Activated T-helper 1 cell treated with anti-CD3 and anti-CD28 coated beads, Interleukin-12 subunit alpha, Interleukin-12 subunit beta, Interleukin-2, Interleukin-4 antibody, amounts not matched to agents 30 ng/mL and 10 ng/mL and 1 ng/mL, durations not matched to agents 14 hours and 24 hours and 36 hours (primary cell): ENCODE measurements around the gene DNAAF3. TPM values are rescaled to one million over a fixed set of nuclear protein-coding genes. Genes with fewer than 3 reads are reported as not detected.
"Not testable (repeated sequence)": the region's sequence is repeated elsewhere in the genome, so short reads cannot be mapped to it uniquely, and the experiment has no call there.

Experiments used
- DNase-seq: peaks from one replicate; pipeline ENCODE4 v3.0.0; 2021; ENCODE audit warnings: low spot score
- H3K27ac Mint-ChIP-seq: one replicate; pipeline ENCODE4 v1.8.0; 2021; ENCODE audit warnings: mild to moderate bottlenecking, mixed read lengths
- H3K27me3 Mint-ChIP-seq: one replicate; pipeline ENCODE4 v1.8.0; 2022; ENCODE audit warnings: mild to moderate bottlenecking, moderate library complexity, mixed read lengths; ENCODE audit not compliant: insufficient read depth
- H3K36me3 Mint-ChIP-seq: one replicate; pipeline ENCODE4 v1.8.0; 2021; ENCODE audit warnings: low read depth, mixed read lengths
- H3K4me1 Mint-ChIP-seq: one replicate; pipeline ENCODE4 v1.8.0; 2021; ENCODE audit warnings: low read depth, mixed read lengths
- H3K4me3 Mint-ChIP-seq: one replicate; pipeline ENCODE4 v1.8.0; 2021; ENCODE audit warnings: mild to moderate bottlenecking, moderate library complexity, mixed read lengths
- H3K9me3 Mint-ChIP-seq: one replicate; pipeline ENCODE4 v1.8.0; 2021; ENCODE audit warnings: mixed read lengths
- intact Hi-C: fragments of 100-400 bp; cut with micrococcal nuclease; formaldehyde crosslinking; loops from one replicate; pipeline ENCODE4 v1.15.1; 2024
- total RNA-seq: library from RNA; stranded (reverse); gene quantifications from 2 replicates; pipeline ENCODE4 v1.2.3, GENCODE V29; 2022

Gene DNAAF3
- total RNA-seq = 0.36 TPM in 1 of 2 replicates, not detected in the other

- peak; percentile 76 for DNase-seq
- no peaks in the 10 kb centered on the region for H3K9me3 Mint-ChIP-seq
- intact Hi-C loops = loop anchor here (1.0 to 2.0 kb wide), 6 partner anchors 50 to 700 kb away; partner anchors contain the start of genes KMT5C and PPP1R12C
- peak within 1 kb of the TSS; percentile 32 for H3K27ac Mint-ChIP-seq
- H3K27me3 Mint-ChIP-seq = peaks cover 57% of the 10 kb centered on the region
- H3K4me1 Mint-ChIP-seq = peaks cover 12% of the 10 kb centered on the region
- H3K4me3 Mint-ChIP-seq = peak within 1 kb of the TSS; percentile 84
- no peaks in the 10 kb centered on the region for H3K36me3 Mint-ChIP-seq
These were observed at the start of gene DNAAF3 for GRCh38 chr19:55166530-55167268. Gene DNAAF3, minus strand, starts transcription at chr19:55166613. Its CDS starts 200 bp downstream, at chr19:55166413.

DNA sequence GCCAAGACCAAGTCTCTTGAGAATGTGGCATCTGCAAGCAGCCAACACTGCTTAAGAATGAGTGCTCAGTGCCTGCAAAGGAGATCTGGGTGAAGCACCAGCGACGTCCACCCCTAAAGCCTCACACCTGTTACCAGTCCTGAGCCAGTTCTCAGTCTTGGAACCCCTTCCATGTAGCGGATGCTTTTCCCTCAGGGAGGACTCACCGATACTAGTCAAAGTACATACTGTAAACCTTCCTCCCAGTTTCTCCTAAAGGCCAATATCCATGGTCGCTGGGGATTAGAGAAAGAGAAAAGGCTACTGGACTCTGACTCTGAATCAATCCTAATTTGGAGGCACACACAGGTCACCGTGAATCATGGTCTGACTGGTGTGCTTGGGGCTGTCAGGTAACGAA lies 47.1 kb upstream of the DNAAF3 start:
- Mint-ChIP-seq H3K27me3 (peaks cover 14% of the 10 kb centered on the region), H3K4me3 (no peak overlapping the region), H3K27ac (no peak overlapping the region), H3K9me3 (peaks cover 14% of the 10 kb centered on the region), H3K4me1 (peaks cover 17% of the 10 kb centered on the region), H3K36me3 (no peaks in the 10 kb centered on the region)
- DNase-seq = no peak
- intact Hi-C loops = loop anchor here (5.0 kb wide), 1 partner anchor 204 kb away; no protein-coding TSS in a partner anchor

- no peak overlapping the region for H3K27ac Mint-ChIP-seq
- peaks cover 17% of the 10 kb centered on the region for H3K4me1 Mint-ChIP-seq
- H3K27me3 Mint-ChIP-seq = peaks cover 14% of the 10 kb centered on the region
- H3K4me3 Mint-ChIP-seq = no peak overlapping the region
- peak; percentile 15 for DNase-seq
- H3K9me3 Mint-ChIP-seq = peaks cover 14% of the 10 kb centered on the region
- no peaks in the 10 kb centered on the region for H3K36me3 Mint-ChIP-seq
- intact Hi-C loops = loop anchor here (5.0 kb wide), 1 partner anchor 205 kb away; no protein-coding TSS in a partner anchor
These were observed 46.0 kb upstream of the DNAAF3 start for GRCh38 chr19:55212447-55212846.

- H3K36me3 Mint-ChIP-seq = no peaks in the 10 kb centered on the region
- H3K27me3 Mint-ChIP-seq = peaks cover 10% of the 10 kb centered on the region
- peaks cover 11% of the 10 kb centered on the region for H3K4me1 Mint-ChIP-seq
- no peak overlapping the region for H3K4me3 Mint-ChIP-seq
- peaks cover 5% of the 10 kb centered on the region for H3K9me3 Mint-ChIP-seq
- no peak for DNase-seq
- intact Hi-C loops = loop anchor here (5.0 kb wide), 1 partner anchor 207 kb away; no protein-coding TSS in a partner anchor
- H3K27ac Mint-ChIP-seq = no peak overlapping the region
These were observed 43.5 kb upstream of the DNAAF3 start for GRCh38 chr19:55209693-55210472.

DNA sequence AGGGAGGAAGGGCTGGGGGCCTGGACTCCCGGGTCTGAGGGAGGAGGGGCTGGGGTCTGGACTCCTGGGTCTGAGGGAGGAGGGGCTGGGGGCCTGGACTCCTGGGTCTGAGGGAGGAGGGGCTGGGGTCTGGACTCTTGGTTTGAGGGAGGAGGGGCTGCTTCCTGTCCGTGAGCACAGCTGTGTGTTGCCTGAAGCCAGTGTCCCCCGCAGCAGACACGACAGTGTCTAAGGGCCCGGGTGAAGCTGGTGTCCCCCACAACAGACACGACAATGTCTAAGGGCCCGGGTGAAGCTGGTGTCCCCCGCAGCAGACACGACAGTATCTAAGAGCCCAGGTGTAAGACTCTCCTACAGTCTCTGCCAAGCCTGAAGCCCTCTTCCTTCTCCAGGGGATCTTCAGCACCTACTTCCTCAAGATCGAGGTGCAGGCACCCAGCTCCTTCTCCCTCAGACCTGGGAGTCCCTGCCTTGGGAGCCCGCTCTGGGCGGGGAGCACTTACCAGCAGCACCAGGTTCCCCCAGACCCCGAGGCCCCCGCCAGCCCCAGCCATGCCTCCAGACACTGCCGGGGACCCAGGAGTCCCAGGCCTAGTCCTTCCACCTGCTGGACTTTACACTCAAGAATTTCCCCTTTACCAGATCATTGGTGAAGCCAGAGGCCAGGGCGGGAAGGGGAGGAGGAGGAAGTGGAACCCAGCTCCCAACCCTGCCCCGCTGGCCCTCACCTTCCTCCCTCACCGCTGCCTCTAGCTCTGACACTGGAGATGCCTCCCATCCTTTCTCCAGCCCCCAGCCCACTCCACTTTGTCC lies 42.7 kb upstream of the DNAAF3 start, which contains the start of gene PTPRH:
TSS of gene PTPRH (minus strand) at position 622 of the 813 bp plus-strand sequence. CDS start at position 554, 68 bp downstream.
- peaks cover 11% of the 10 kb centered on the region for H3K4me1 Mint-ChIP-seq
- no peak for DNase-seq
- no peak within 1 kb of the TSS for H3K27ac Mint-ChIP-seq
- intact Hi-C loops = no loop called here
- H3K4me3 Mint-ChIP-seq = no peak within 1 kb of the TSS
- peaks cover 5% of the 10 kb centered on the region for H3K9me3 Mint-ChIP-seq
- no peaks in the 10 kb centered on the region for H3K36me3 Mint-ChIP-seq
- H3K27me3 Mint-ChIP-seq = peaks cover 8% of the 10 kb centered on the region

DNA sequence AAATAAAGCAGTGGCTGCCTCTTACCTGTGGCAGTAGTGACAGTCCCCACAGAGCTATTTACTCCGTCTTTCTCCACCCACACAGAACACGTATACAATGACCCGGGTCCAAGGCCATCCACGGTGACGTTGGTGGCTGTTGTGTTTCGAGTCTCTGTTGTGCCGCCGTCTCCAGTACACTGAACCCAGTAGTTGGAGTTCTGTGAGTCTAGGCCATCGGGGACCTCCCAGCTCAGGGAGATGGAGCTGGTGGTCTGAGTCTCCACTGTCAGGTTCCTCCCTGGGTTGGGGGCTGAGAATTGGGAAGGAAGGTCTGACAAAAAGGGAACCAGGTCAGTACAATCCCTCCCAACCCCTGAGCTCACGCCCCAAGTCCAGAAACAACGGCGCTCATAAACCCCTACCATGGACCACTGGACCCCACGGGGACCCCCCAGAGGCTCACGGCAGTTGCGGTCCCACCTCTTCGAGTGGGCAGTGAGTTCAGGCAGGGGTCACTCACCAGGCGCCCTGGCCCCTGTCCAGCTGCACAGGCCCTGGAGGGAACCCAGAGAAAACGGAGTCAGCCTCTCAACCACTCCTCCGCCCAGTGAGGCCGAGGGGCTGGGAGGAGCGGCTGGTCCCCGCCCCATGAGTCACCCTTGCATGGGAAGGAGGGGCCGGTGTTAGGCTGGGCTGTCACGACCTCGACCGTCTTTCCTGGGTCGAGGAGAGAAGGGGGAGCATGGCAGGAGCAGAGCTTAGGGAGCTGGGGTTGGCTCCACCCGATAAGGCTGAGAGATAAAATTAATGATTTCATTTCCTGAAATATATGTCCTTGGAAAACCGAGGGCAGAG lies 40.5 kb upstream of the DNAAF3 start:
- H3K36me3 Mint-ChIP-seq = no peaks in the 10 kb centered on the region
- peaks cover 8% of the 10 kb centered on the region for H3K27me3 Mint-ChIP-seq
- no peaks in the 10 kb centered on the region for H3K9me3 Mint-ChIP-seq
- H3K4me1 Mint-ChIP-seq = peaks cover 11% of the 10 kb centered on the region
- H3K27ac Mint-ChIP-seq = peak overlapping the region; percentile 82
- intact Hi-C loops = no loop called here
- H3K4me3 Mint-ChIP-seq = no peak overlapping the region
- DNase-seq = no peak

DNA sequence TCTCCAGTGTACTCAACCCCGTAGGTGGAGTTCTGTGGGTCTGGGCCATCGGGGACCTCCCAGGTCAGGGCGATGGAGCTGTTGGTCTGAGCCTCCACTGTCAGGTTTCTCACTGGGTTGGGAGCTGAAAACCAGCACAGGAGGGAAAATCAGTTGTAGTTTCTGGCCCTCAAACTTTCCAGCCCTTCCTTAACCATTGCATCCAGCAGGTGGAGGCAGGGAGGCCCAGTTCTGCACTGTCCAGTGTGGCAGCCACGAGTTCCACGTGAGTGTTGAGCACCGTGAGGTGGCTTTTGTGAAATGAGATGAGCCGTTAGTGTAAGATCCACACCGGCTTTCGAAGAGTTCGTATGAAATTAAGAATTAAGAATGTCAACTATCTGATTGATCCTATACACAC lies 35.8 kb upstream of the DNAAF3 start:
- intact Hi-C loops, H3K27ac Mint-ChIP-seq, H3K4me1 Mint-ChIP-seq, DNase-seq, H3K36me3 Mint-ChIP-seq, H3K27me3 Mint-ChIP-seq, H3K4me3 Mint-ChIP-seq, H3K9me3 Mint-ChIP-seq: not testable (repeated sequence)

DNA sequence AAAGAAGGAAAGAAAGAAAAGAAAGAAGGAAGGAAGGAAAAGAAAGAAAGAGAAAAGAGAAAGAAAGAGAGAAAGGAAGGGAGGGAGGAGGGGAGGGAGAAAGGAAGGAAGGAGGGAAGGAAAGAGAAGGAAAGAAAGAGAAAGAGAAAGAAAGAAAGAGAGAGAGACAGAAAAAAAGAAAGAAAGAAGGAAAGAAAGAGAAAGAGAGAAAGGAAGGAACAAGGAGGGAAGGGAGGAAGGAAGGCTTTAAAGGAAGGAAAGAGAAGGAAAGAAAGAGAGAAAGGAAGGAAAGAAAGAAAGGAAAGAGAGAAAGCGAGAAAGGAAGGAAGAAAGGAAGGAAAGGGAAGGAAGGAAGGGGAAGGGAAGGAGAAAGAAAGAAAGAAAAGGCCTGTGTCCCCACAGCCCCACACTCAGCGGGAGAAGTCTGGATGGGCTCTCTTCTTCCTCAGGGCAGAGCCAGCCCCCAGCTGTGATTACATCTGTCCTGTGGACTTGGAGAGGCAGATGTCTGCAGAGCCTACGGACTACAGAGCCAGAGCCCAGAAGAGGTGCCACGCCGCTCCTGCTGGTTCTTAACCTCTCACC lies 33.3 kb upstream of the DNAAF3 start:
- Mint-ChIP-seq H3K4me3 (no peak overlapping the region), H3K36me3 (no peaks in the 10 kb centered on the region), H3K27ac (no peak overlapping the region), H3K9me3 (no peaks in the 10 kb centered on the region), H3K27me3 (peaks cover 7% of the 10 kb centered on the region), H3K4me1 (no peaks in the 10 kb centered on the region)
- no peak for DNase-seq
- intact Hi-C loops = no loop called here

DNA sequence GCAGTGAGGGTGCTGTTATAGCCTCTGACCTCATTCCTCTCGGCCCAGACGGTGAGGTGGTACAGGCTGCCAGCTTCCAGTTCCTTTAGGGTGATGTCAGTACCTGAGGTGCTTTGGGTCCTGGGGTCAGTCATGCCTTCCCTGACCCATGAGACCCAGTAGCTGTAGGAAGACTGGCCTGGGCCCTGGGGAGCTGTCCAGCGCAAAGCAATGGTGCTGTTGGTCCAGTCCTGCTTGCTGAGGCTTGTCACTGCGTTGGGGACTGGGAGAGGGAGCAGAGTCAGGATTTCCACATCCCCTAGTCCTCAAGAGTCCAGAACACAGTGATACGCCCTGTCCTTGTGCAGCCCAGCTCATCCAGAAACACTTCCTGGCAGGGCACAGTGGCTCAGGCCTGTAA lies 32.2 kb upstream of the DNAAF3 start:
- intact Hi-C loops = no loop called here
- Mint-ChIP-seq H3K4me1 (no peaks in the 10 kb centered on the region), H3K27me3 (peaks cover 8% of the 10 kb centered on the region), H3K4me3 (no peak overlapping the region), H3K9me3 (no peaks in the 10 kb centered on the region), H3K27ac (no peak overlapping the region), H3K36me3 (no peaks in the 10 kb centered on the region)
- DNase-seq = no peak

DNA sequence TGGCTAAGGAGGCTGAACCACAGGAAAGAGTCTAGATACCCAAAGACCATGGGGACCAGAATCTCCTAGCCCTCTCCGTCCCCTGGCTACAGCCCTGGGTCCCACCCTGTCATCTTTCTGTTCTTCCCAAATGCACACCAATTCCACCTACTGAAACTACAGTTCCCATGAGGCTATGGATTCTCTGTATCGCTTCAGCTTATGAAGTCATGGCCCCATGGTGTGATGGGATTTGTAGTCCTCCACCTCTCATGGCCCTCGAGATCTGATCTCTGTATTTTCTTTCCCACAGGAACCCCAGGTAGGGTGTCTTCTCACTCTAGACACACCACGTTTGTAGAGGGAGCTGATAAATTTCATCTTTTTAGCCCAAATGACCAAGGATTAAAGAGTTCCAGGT lies 31.1 kb upstream of the DNAAF3 start:
- no peak for DNase-seq
- Mint-ChIP-seq H3K4me1 (no peaks in the 10 kb centered on the region), H3K9me3 (no peaks in the 10 kb centered on the region), H3K27ac (no peak overlapping the region), H3K4me3 (no peak overlapping the region), H3K27me3 (peaks cover 8% of the 10 kb centered on the region), H3K36me3 (no peaks in the 10 kb centered on the region)
- intact Hi-C loops = no loop called here

- Mint-ChIP-seq H3K9me3 (no peaks in the 10 kb centered on the region), H3K27me3 (peaks cover 8% of the 10 kb centered on the region), H3K4me1 (no peaks in the 10 kb centered on the region), H3K27ac (no peak overlapping the region), H3K4me3 (no peak overlapping the region), H3K36me3 (no peaks in the 10 kb centered on the region)
- no peak for DNase-seq
- intact Hi-C loops = no loop called here
These were observed 30.4 kb upstream of the DNAAF3 start for GRCh38 chr19:55196803-55197202.
